Measurements from ENCODE around the gene MT1G.

Gene MT1G

GRCh38 chr16:56637814-56638750 is 29.8 kb downstream of the MT1G start, which contains the start of gene MT1A:
TSS of gene MT1A (plus strand) at chr16:56638666. CDS start at chr16:56638739, 73 bp downstream.
- DNase-seq (ENCODE audit: insufficient read length): no peak

GRCh38 chr16:56636616-56637413 is 31.1 kb downstream of the MT1G start:
- DNase-seq (ENCODE audit: insufficient read length): no peak
- TF ChIP-seq TAF1 (IDR thresholded peaks at IDR 0.05; ENCODE audit: borderline replicate concordance, low read depth, low read length) (no peak), POLR2AphosphoS5 (IDR thresholded peaks at IDR 0.05; ENCODE audit: low read depth, low read length) (no peak), POLR2A (IDR thresholded peaks at IDR 0.05; ENCODE audit: low read depth, low read length) (no peak)
- no peak for FAIRE-seq

More at GRCh38 chr16:56637814-56638750, 29.8 kb downstream of the MT1G start, which contains the start of gene MT1A:
- no peak for TF ChIP-seq POLR2AphosphoS5 (IDR thresholded peaks at IDR 0.05; ENCODE audit: low read depth, low read length)
- TF ChIP-seq POLR2A (IDR thresholded peaks at IDR 0.05; ENCODE audit: low read depth, low read length): no peak
- no peak for TF ChIP-seq TAF1 (IDR thresholded peaks at IDR 0.05; ENCODE audit: borderline replicate concordance, low read depth, low read length)
- no peak for FAIRE-seq

- DNase-seq (ENCODE audit: insufficient read length): no peak
- no peak for FAIRE-seq
- TF ChIP-seq POLR2AphosphoS5 (IDR thresholded peaks at IDR 0.05; ENCODE audit: low read depth, low read length): no peak
- TF ChIP-seq POLR2A (IDR thresholded peaks at IDR 0.05; ENCODE audit: low read depth, low read length): no peak
- TF ChIP-seq TAF1 (IDR thresholded peaks at IDR 0.05; ENCODE audit: borderline replicate concordance, low read depth, low read length): no peak
These were observed 32.4 kb downstream of the MT1G start for GRCh38 chr16:56635441-56635967.

GRCh38 chr16:56634715-56635440 is 33.0 kb downstream of the MT1G start:
- DNase-seq (ENCODE audit: insufficient read length) (no peak), FAIRE-seq (no peak)
- TF ChIP-seq TAF1 (IDR thresholded peaks at IDR 0.05; ENCODE audit: borderline replicate concordance, low read depth, low read length) (no peak), POLR2A (IDR thresholded peaks at IDR 0.05; ENCODE audit: low read depth, low read length) (no peak), POLR2AphosphoS5 (IDR thresholded peaks at IDR 0.05; ENCODE audit: low read depth, low read length) (no peak)

- no peak for FAIRE-seq
- DNase-seq (ENCODE audit: insufficient read length): no peak
- TF ChIP-seq POLR2A (IDR thresholded peaks at IDR 0.05; ENCODE audit: low read depth, low read length) (no peak), POLR2AphosphoS5 (IDR thresholded peaks at IDR 0.05; ENCODE audit: low read depth, low read length) (no peak), TAF1 (IDR thresholded peaks at IDR 0.05; ENCODE audit: borderline replicate concordance, low read depth, low read length) (no peak)
These were observed 34.3 kb downstream of the MT1G start for GRCh38 chr16:56633535-56633934.

GRCh38 chr16:56632848-56633365 is 35.0 kb downstream of the MT1G start:
- FAIRE-seq (no peak), DNase-seq (ENCODE audit: insufficient read length) (no peak)
- TF ChIP-seq POLR2A (IDR thresholded peaks at IDR 0.05; ENCODE audit: low read depth, low read length) (no peak), TAF1 (IDR thresholded peaks at IDR 0.05; ENCODE audit: borderline replicate concordance, low read depth, low read length) (no peak), POLR2AphosphoS5 (IDR thresholded peaks at IDR 0.05; ENCODE audit: low read depth, low read length) (no peak)

- DNase-seq (ENCODE audit: insufficient read length) (no peak), FAIRE-seq (no peak)
- TF ChIP-seq POLR2AphosphoS5 (IDR thresholded peaks at IDR 0.05; ENCODE audit: low read depth, low read length) (no peak), TAF1 (IDR thresholded peaks at IDR 0.05; ENCODE audit: borderline replicate concordance, low read depth, low read length) (no peak), POLR2A (IDR thresholded peaks at IDR 0.05; ENCODE audit: low read depth, low read length) (no peak)
These were observed 35.6 kb downstream of the MT1G start, which contains the start of gene MT1M for GRCh38 chr16:56632156-56632847. TSS of gene MT1M (plus strand) at chr16:56632659. CDS start at chr16:56632732, 73 bp downstream.

- TF ChIP-seq POLR2AphosphoS5 (IDR thresholded peaks at IDR 0.05; ENCODE audit: low read depth, low read length) (no peak), POLR2A (IDR thresholded peaks at IDR 0.05; ENCODE audit: low read depth, low read length) (no peak)
- DNase-seq (ENCODE audit: insufficient read length) (no peak), FAIRE-seq (no peak)
These were observed 36.1 kb downstream of the MT1G start for GRCh38 chr16:56631832-56632155.

- DNase-seq (ENCODE audit: insufficient read length) (no peak), FAIRE-seq (no peak)
- TF ChIP-seq POLR2A (IDR thresholded peaks at IDR 0.05; ENCODE audit: low read depth, low read length) (no peak), TAF1 (IDR thresholded peaks at IDR 0.05; ENCODE audit: borderline replicate concordance, low read depth, low read length) (no peak), POLR2AphosphoS5 (IDR thresholded peaks at IDR 0.05; ENCODE audit: low read depth, low read length) (no peak)
These were observed 36.7 kb downstream of the MT1G start for GRCh38 chr16:56631197-56631596.

GRCh38 chr16:56630134-56630533 is 37.7 kb downstream of the MT1G start:
- DNase-seq (ENCODE audit: insufficient read length) (no peak), FAIRE-seq (peak; percentile 74)
- TF ChIP-seq POLR2AphosphoS5 (IDR thresholded peaks at IDR 0.05; ENCODE audit: low read depth, low read length) (no peak), POLR2A (IDR thresholded peaks at IDR 0.05; ENCODE audit: low read depth, low read length) (no peak), TAF1 (IDR thresholded peaks at IDR 0.05; ENCODE audit: borderline replicate concordance, low read depth, low read length) (no peak)
